ENCODE measurements around the gene NDUFV2. TPM values are rescaled to one million over a fixed set of nuclear protein-coding genes. Genes with fewer than 3 reads are reported as not detected.

The NDUFV2 gene
- total and polyA plus RNA-seq, 2 of the 13 experiments (the other 11 are each of a cell fraction or from before 2014, with no cell fraction given): 216 to 299 TPM

DNA sequence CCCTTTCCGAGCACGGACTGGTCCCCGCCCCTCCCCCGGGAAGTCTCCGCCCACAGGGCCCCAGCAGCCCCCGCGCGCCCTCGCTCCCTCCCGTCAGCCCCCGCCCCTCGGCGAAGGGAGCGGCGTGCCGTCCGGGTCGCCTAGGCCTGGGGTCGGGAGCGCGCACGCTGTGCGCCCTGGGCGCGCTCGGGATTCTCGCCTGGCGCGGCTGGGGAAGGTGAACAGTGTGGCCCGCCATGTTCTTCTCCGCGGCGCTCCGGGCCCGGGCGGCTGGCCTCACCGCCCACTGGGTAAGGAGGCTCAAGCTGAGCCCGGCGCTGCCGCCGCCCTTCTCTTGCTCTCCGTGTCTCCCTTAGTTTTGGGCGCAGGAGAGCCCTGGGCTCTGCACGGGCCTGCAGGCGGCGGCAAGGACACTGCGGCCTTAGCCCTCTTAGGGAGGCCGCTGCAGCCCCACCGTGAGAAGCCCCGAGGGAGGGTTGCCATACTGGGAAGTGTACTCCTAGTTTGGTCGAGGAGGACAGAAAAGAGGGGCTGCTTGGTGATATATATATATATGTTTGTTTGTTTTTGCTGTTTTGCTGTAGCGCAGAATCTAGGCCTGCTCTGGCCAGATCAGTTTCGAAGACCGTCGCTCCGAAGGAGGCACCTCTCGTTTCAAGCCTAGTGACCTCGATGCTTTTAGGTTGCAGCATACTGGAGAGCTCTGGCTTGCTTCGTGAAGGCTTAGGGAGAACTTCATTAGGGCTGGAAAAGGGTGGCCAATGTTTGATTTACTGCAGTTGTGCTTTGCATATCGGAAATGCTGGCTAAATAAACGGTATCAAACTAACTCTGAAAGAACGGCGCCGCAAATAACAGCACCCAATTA lies at the start of gene NDUFV2 (continued):
- no peak for TF ChIP-seq ZFP36 (IDR thresholded peaks at IDR 0.05; ENCODE audit: borderline replicate concordance, low read depth, low read length, partially characterized antibody)
- TF ChIP-seq, protein P1, sequence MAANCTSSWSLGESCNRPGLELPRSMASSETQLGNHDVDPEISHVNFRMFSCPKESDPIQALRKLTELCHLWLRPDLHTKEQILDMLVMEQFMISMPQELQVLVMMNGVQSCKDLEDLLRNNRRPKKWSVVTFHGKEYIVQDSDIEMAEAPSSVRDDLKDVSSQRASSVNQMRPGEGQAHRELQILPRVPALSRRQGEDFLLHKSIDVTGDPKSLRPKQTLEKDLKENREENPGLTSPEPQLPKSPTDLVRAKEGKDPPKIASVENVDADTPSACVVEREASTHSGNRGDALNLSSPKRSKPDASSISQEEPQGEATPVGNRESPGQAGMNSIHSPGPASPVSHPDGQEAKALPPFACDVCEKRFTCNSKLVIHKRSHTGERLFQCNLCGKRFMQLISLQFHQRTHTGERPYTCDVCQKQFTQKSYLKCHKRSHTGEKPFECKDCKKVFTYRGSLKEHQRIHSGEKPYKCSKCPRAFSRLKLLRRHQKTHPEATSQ (CRISPR knock-in tag; IDR thresholded peaks at IDR 0.05; ENCODE audit: borderline replicate concordance): peak; percentile 90; the same call in 1 of the 2 replicates
- TF ChIP-seq ZNF292 (CRISPR knock-in tag; IDR thresholded peaks at IDR 0.05; ENCODE audit: borderline replicate concordance, low read depth): no peak
- TF ChIP-seq ZNF670 (CRISPR knock-in tag; IDR thresholded peaks at IDR 0.05; ENCODE audit: borderline replicate concordance): no peak
- TF ChIP-seq ZNF556 (CRISPR knock-in tag; IDR thresholded peaks at IDR 0.05; ENCODE audit: borderline replicate concordance): peak; percentile 92; the same call in 1 of the 2 replicates
- peak; percentile 84; the same call in 1 of the 2 replicates for TF ChIP-seq SNAPC2 (CRISPR knock-in tag; IDR thresholded peaks at IDR 0.05)
- TF ChIP-seq MTF2 (CRISPR knock-in tag; IDR thresholded peaks at IDR 0.05; ENCODE audit: borderline replicate concordance): no peak
- peak; percentile 67; the same call in 1 of the 2 replicates for TF ChIP-seq IRF2 (CRISPR knock-in tag; IDR thresholded peaks at IDR 0.05)
- TF ChIP-seq ZBTB43 (CRISPR knock-in tag; conservative IDR thresholded peaks at IDR 0.05): 0 out of 2 replicates have a peak, but pooled peaks have one; percentile 64
- TF ChIP-seq, protein P2, sequence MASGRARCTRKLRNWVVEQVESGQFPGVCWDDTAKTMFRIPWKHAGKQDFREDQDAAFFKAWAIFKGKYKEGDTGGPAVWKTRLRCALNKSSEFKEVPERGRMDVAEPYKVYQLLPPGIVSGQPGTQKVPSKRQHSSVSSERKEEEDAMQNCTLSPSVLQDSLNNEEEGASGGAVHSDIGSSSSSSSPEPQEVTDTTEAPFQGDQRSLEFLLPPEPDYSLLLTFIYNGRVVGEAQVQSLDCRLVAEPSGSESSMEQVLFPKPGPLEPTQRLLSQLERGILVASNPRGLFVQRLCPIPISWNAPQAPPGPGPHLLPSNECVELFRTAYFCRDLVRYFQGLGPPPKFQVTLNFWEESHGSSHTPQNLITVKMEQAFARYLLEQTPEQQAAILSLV (CRISPR knock-in tag; IDR thresholded peaks at IDR 0.05; ENCODE audit: borderline replicate concordance): peak; percentile 78; the same call in 1 of the 2 replicates
- TF ChIP-seq ZNF3 (CRISPR knock-in tag; IDR thresholded peaks at IDR 0.05): no peak
- TF ChIP-seq, protein P3, sequence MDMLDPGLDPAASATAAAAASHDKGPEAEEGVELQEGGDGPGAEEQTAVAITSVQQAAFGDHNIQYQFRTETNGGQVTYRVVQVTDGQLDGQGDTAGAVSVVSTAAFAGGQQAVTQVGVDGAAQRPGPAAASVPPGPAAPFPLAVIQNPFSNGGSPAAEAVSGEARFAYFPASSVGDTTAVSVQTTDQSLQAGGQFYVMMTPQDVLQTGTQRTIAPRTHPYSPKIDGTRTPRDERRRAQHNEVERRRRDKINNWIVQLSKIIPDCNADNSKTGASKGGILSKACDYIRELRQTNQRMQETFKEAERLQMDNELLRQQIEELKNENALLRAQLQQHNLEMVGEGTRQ (IDR thresholded peaks at IDR 0.05; ENCODE audit: low read depth, low read length): no peak
- TF ChIP-seq, protein P3 (CRISPR knock-in tag; IDR thresholded peaks at IDR 0.05; ENCODE audit: borderline replicate concordance): peak; percentile 27; the same call in 1 of the 2 replicates
- TF ChIP-seq CENPT (CRISPR knock-in tag; IDR thresholded peaks at IDR 0.05; ENCODE audit: low read depth): no peak
- TF ChIP-seq, protein P4, sequence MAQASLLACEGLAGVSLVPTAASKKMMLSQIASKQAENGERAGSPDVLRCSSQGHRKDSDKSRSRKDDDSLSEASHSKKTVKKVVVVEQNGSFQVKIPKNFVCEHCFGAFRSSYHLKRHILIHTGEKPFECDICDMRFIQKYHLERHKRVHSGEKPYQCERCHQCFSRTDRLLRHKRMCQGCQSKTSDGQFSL (CRISPR knock-in tag; IDR thresholded peaks at IDR 0.05): no peak
- no peak for TF ChIP-seq MEIS2 (CRISPR knock-in tag; IDR thresholded peaks at IDR 0.05)
- TF ChIP-seq ZSCAN22 (CRISPR knock-in tag; IDR thresholded peaks at IDR 0.05): no peak
